Endodermal cell (in vitro differentiated cells): ENCODE measurements around the gene HYCC1. TPM values are rescaled to one million over a fixed set of nuclear protein-coding genes. Genes with fewer than 3 reads are reported as not detected.
"Not testable (repeated sequence)": the region's sequence is repeated elsewhere in the genome, so short reads cannot be mapped to it uniquely, and the experiment has no call there.

Experiments used
- DNase-seq: peaks from one replicate; pipeline ENCODE4 v3.0.0-alpha.2; 2017
- H3K27ac ChIP-seq: 2 replicates; pipeline ENCODE4 v1.5.1; 2013; ENCODE audit warnings: mild to moderate bottlenecking, low read depth, low read length, moderate library complexity
- H3K27me3 ChIP-seq: 2 replicates; pipeline ENCODE4 v1.6.1; 2013; ENCODE audit warnings: mild to moderate bottlenecking, low read length, moderate library complexity; ENCODE audit not compliant: insufficient read depth, control insufficient read depth, poor library complexity, severe bottlenecking
- H3K36me3 ChIP-seq: 2 replicates; pipeline ENCODE4 v1.7.0; 2013; ENCODE audit warnings: mild to moderate bottlenecking, low read length, moderate library complexity; ENCODE audit not compliant: control insufficient read depth, insufficient read depth
- H3K4me1 ChIP-seq: one replicate; pipeline ENCODE4 v1.7.0; 2013; ENCODE audit warnings: low read length; ENCODE audit not compliant: control insufficient read depth, insufficient read depth
- H3K4me3 ChIP-seq: 2 replicates; pipeline ENCODE4 v1.5.1; 2013; ENCODE audit warnings: mild to moderate bottlenecking, low read length, moderate library complexity
- H3K9ac ChIP-seq: 2 replicates; pipeline ENCODE4 v1.6.1; 2013; ENCODE audit warnings: mild to moderate bottlenecking, low read length, moderate library complexity; ENCODE audit not compliant: poor library complexity, severe bottlenecking; ENCODE audit errors: extremely low read depth
- H3K9me3 ChIP-seq: 2 replicates; pipeline ENCODE4 v1.6.1; 2013; ENCODE audit warnings: mild to moderate bottlenecking, low read length, moderate library complexity; ENCODE audit not compliant: control insufficient read depth
- H3K27ac Mint-ChIP-seq: 2 replicates; pipeline ENCODE4 v1.8.0; 2020; ENCODE audit warnings: mixed read lengths
- H3K27me3 Mint-ChIP-seq: 2 replicates; pipeline ENCODE4 v1.8.0; 2021; ENCODE audit warnings: mild to moderate bottlenecking, mixed read lengths; ENCODE audit not compliant: insufficient read depth
- H3K36me3 Mint-ChIP-seq: 2 replicates; pipeline ENCODE4 v1.8.0; 2020; ENCODE audit warnings: low read depth, mixed read lengths
- H3K4me1 Mint-ChIP-seq: 2 replicates; pipeline ENCODE4 v1.8.0; 2020; ENCODE audit warnings: mixed read lengths
- H3K4me3 Mint-ChIP-seq: 2 replicates; pipeline ENCODE4 v1.8.0; 2020; ENCODE audit warnings: mild to moderate bottlenecking, moderate library complexity, mixed read lengths
- H3K9me3 Mint-ChIP-seq: 2 replicates; pipeline ENCODE4 v1.8.0; 2020; ENCODE audit warnings: mild to moderate bottlenecking, mixed read lengths
- WGBS, 2 experiments: methylation state at CpG; one replicate each; pipeline versions ENCODE4 v1.1.5 to v1.1.7; 2013; ENCODE audit warnings: missing lambda C conversion rate in 2 of 2, mixed read lengths in 1 of 2; ENCODE audit not compliant: insufficient coverage in 1 of 2, insufficient read length in 1 of 2; 5-methylcytosine and 5-hydroxymethylcytosine counted together
- total RNA-seq, 2 donors: library from RNA; stranded (reverse); fragmentation: NEBNext Ultra II Directional in 1 of 2; extraction: Animal tissue kit (Norgen Biotek cat#: 25700) in 1 of 2; gene quantifications; 2 replicates in 1 of 2; 3 replicates in 1 of 2; pipeline ENCODE4 v1.2.1, GENCODE V29; 2021
- TF ChIP-seq, protein P1 (sequence below): fragments of 200-600 bp; sonication (generic); conservative IDR thresholded peaks from 2 replicates; pipeline ENCODE4 v1.5.0; 2021; ENCODE audit warnings: antibody characterized with exemption, mild to moderate bottlenecking

Gene HYCC1
- total RNA-seq, 2 donors from 2014 or later = 92.1 to 138 TPM

- Histone ChIP-seq H3K9me3 (no peaks in the 10 kb centered on the region), H3K9ac (no peak overlapping the region), H3K4me1 (no peaks in the 10 kb centered on the region), H3K27ac (no peak overlapping the region), H3K27me3 (no peaks in the 10 kb centered on the region), H3K36me3 (peaks cover 89% of the 10 kb centered on the region), H3K4me3 (no peak overlapping the region)
- no peak for DNase-seq
- TF ChIP-seq, protein P1, sequence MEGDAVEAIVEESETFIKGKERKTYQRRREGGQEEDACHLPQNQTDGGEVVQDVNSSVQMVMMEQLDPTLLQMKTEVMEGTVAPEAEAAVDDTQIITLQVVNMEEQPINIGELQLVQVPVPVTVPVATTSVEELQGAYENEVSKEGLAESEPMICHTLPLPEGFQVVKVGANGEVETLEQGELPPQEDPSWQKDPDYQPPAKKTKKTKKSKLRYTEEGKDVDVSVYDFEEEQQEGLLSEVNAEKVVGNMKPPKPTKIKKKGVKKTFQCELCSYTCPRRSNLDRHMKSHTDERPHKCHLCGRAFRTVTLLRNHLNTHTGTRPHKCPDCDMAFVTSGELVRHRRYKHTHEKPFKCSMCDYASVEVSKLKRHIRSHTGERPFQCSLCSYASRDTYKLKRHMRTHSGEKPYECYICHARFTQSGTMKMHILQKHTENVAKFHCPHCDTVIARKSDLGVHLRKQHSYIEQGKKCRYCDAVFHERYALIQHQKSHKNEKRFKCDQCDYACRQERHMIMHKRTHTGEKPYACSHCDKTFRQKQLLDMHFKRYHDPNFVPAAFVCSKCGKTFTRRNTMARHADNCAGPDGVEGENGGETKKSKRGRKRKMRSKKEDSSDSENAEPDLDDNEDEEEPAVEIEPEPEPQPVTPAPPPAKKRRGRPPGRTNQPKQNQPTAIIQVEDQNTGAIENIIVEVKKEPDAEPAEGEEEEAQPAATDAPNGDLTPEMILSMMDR = no peak
- H3K27ac Mint-ChIP-seq = no peak overlapping the region
- H3K9me3 Mint-ChIP-seq = no peaks in the 10 kb centered on the region
- 100% methylated on average over 1 of the region's 1 CpG for WGBS, 2 experiments
- H3K4me3 Mint-ChIP-seq = no peak overlapping the region
- peaks cover 5% of the 10 kb centered on the region for H3K4me1 Mint-ChIP-seq
- peaks cover 49% of the 10 kb centered on the region for H3K36me3 Mint-ChIP-seq
- no peaks in the 10 kb centered on the region for H3K27me3 Mint-ChIP-seq
These were observed 34.1 kb downstream of the HYCC1 start for GRCh38 chr7:22979861-22980260.

GRCh38 chr7:22979251-22979650, 34.7 kb downstream of the HYCC1 start:
- Mint-ChIP-seq H3K4me1 (peaks cover 5% of the 10 kb centered on the region), H3K27ac (no peak overlapping the region)
- WGBS, 2 experiments = 91 to 100% methylated on average over 1 to 2 of the region's 2 CpGs

GRCh38 chr7:22974636-22975035, 39.3 kb downstream of the HYCC1 start:
- H3K9me3 Mint-ChIP-seq = not testable (repeated sequence)

More at GRCh38 chr7:22979251-22979650, 34.7 kb downstream of the HYCC1 start:
- TF ChIP-seq, protein P1 = no peak
- Histone ChIP-seq H3K4me3 (no peak overlapping the region), H3K9ac (no peak overlapping the region), H3K4me1 (no peaks in the 10 kb centered on the region), H3K27ac (no peak overlapping the region), H3K36me3 (peaks cover 89% of the 10 kb centered on the region), H3K27me3 (no peaks in the 10 kb centered on the region), H3K9me3 (no peaks in the 10 kb centered on the region)
- H3K27me3 Mint-ChIP-seq = no peaks in the 10 kb centered on the region
- H3K9me3 Mint-ChIP-seq = no peaks in the 10 kb centered on the region
- peaks cover 50% of the 10 kb centered on the region for H3K36me3 Mint-ChIP-seq
- no peak overlapping the region for H3K4me3 Mint-ChIP-seq
- DNase-seq = no peak

DNA sequence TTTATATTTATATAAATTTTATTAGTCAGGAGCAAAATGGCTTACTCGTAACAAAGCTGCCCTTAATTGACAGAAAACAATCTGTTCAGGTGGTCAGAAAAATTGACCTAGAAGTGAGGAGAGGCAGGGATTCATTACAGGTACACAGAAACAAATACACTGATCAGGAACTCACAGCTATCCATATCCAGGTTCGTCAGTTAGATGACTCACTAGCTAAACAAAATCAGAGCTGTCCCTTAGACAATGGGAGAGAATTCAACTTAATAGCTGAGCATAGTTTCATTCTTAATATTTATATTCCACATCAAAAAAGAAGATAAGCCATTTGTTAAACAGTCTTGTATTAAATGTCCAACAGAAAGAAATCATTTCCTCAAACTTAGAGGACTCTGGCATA, 41.7 kb downstream of the HYCC1 start:
- WGBS, 2 experiments = 96 to 100% methylated on average over 2 of the region's 2 CpGs

More at GRCh38 chr7:22974636-22975035, 39.3 kb downstream of the HYCC1 start:
- 76% methylated on average over 3 of the region's 3 CpGs; no CpG with 5 or more reads in 1 of the 2 experiments for WGBS, 2 experiments
- H3K4me1 ChIP-seq, H3K27ac ChIP-seq, H3K9me3 ChIP-seq, H3K9ac ChIP-seq, DNase-seq, H3K4me3 ChIP-seq, H3K4me3 Mint-ChIP-seq, H3K27me3 Mint-ChIP-seq, H3K27me3 ChIP-seq, H3K4me1 Mint-ChIP-seq, H3K27ac Mint-ChIP-seq: not testable (repeated sequence)
- H3K36me3 Mint-ChIP-seq = peaks cover 69% of the 10 kb centered on the region
- peaks cover 94% of the 10 kb centered on the region for H3K36me3 ChIP-seq

More for the DNA sequence above, 41.7 kb downstream of the HYCC1 start:
- H3K9me3 ChIP-seq = peaks cover 4% of the 10 kb centered on the region
- no peaks in the 10 kb centered on the region for H3K27me3 Mint-ChIP-seq
- H3K4me1 ChIP-seq = no peaks in the 10 kb centered on the region
- H3K4me1 Mint-ChIP-seq = peaks cover 8% of the 10 kb centered on the region
- H3K4me3 ChIP-seq = no peak overlapping the region
- no peaks in the 10 kb centered on the region for H3K9me3 Mint-ChIP-seq
- H3K9ac ChIP-seq = no peak overlapping the region
- H3K27ac ChIP-seq = no peak overlapping the region
- H3K4me3 Mint-ChIP-seq = no peak overlapping the region
- TF ChIP-seq, protein P1 = no peak
- H3K27ac Mint-ChIP-seq = no peak overlapping the region
- no peaks in the 10 kb centered on the region for H3K27me3 ChIP-seq
- peaks cover 95% of the 10 kb centered on the region for H3K36me3 ChIP-seq
- DNase-seq = no peak
- peaks cover 80% of the 10 kb centered on the region for H3K36me3 Mint-ChIP-seq
